Hematopoietic multipotent progenitor cell treated with erythropoietin and hydrocortisone succinate and interleukin-3 and kit ligand, for 6 days (in vitro differentiated cells): ENCODE measurements around the gene OR4D5.

ENCODE experiments used
- DNase-seq: peaks from one replicate; pipeline ENCODE4 v3.0.0-alpha.2; 2015

The OR4D5 gene

DNA sequence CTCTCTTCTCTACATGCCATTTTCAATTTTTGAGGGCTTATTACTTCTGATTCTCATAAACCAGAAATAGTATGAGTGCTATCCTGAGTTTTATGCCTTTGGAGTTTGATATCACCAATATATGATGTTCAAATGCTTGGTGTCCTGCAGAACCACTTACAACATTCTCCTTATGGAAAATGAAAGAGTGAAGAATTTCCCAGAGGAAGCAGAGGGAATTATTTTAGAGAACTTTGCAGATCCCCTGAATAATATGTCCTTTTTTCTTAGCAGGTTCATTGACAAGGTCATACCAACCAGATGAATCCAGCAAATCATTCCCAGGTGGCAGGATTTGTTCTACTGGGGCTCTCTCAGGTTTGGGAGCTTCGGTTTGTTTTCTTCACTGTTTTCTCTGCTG lies at the start of gene OR4D5:
Gene OR4D5, plus strand, starts transcription at position 301 of the 400 bp plus-strand sequence. Its CDS starts 0 bp downstream, at position 301.
- DNase-seq, result no peak

DNA sequence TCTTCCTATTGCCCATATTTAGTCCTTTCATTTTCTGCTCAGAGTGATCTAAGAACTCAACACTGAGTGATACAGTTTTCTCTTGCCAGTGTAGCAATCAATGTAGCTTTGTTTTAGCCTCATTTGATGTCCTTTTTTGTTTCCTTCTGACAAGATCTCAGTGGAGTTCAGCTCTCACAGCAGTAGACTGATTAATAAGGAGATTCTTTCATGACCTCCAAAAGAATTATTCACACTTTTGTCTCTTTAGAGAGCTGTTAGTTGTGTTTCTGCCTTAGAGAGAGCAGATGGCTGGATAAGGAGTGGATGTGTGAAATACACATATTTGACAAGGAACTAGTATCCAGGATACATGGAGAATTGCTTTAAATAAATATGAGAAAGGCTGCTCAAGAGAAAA lies 47.4 kb upstream of the OR4D5 start:
- DNase-seq, result no peak

DNA sequence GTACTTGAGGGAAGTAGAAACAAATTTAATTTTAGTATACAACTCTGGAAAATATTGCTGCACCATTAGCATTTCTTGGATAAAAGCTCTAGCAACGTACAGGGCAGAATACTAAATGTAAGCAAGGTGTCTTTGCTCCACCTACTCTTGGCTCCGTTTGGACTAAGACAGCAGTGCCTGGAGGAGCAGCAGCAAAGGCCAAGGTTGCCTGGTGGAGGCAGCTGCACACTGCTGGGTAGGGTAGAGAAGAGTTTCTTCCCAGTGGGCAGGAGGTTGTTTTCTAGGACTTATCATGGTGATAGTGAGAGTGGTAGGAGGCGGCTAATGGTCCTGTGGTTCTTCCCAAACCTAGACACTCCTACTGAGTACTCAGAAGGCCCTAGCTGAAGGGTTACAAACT lies 39.6 kb upstream of the OR4D5 start:
- no peak for DNase-seq

DNA sequence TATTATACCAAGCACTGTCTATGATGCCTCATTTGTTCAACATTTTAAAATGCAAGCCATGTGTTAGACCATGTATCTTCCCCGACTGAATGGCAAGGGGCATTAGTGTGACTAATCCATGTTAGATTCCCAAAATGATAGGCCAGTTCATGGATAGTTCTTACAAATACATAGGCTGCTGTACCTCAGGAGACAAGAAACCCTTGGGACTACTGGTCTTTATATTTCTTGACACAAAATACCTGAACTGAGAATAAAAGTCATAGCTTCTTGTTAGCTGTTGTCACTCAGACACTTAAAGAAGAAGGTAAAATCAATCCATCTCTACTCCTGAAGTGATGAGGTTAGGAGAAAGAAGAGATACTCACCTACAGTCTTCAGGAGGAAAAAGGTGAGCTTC lies 37.5 kb upstream of the OR4D5 start, which contains the start of gene OR8D4:
Gene OR8D4, plus strand, starts transcription at position 301 of the 400 bp plus-strand sequence. CDS start 4,265 bp downstream, outside the sequence.
- no peak for DNase-seq

DNA sequence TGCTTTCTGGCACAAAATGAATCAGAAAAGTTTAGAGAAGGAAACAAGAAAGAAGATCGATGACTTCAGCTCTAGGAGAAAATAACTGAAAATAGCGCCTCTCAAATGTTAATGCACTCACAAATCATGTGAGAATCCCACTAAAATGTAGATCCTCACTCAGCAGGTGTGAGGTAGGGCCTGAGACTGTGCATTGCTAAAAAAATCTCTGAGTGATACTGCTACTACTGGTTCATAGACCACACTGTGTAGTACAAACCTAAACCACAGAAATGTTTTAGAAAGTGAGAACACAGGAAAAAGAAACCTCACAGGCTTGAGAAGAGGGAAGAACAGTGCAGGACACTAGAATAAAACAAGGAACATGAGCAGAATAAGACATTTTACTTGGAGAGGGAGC lies 35.5 kb upstream of the OR4D5 start:
- DNase-seq, result no peak

DNA sequence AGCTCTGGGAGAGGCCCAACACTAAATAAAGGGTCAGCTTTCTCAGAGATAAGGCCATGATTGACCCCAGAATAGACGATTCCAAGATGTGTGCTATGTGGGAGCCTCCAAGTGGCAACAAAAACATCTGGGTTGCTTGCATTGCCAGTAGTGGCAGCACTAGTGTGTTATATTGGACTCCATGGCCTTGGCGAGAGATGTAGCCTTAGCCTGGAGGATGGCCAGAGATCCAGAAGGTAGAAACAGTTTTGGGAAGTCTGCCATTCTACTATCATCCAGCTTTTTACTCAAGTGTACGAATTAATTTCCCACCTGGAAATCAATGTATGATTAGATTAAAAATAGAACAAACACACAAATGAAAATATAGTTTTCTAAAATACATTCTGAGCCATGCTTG lies 34.5 kb upstream of the OR4D5 start:
- DNase-seq, result no peak

DNA sequence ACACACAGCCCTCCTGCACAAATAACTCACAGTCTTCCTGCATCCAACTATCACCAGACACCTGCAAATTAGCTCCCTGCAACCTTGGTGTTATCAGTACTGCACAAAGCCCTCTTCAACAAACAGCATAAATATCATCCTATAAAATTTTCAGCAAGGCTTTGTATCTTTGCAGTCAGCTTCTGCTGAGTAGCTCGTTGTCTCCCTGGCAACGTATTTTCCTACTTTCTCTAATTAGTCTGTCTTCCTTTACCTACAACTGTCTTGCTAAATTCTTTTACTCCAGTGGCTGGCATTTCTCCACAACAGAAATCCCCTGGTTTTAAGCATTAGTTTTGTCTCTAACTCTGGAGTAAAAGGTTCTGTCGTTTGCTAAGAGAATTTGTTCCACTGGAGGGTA lies 33.6 kb upstream of the OR4D5 start:
- DNase-seq, result no peak

DNA sequence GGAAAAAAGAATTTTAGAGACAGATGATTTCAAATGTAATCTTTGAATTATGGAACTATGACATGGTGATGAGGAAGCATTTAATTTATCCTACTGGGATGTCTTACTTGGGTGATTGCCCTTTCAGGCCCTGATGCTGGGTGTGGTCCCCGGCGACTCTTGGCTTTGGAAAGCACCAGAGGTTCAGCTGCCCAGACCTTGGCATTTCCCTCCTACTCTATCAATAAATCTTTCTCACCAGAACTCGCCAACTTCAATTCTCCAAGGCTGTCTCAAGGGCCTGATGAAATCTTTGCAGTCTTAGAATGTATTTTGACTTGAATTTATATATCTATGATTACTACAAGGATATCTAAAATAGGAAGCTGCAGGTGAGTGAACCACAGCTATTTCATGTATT lies 18.5 kb upstream of the OR4D5 start:
- DNase-seq, result no peak

DNA sequence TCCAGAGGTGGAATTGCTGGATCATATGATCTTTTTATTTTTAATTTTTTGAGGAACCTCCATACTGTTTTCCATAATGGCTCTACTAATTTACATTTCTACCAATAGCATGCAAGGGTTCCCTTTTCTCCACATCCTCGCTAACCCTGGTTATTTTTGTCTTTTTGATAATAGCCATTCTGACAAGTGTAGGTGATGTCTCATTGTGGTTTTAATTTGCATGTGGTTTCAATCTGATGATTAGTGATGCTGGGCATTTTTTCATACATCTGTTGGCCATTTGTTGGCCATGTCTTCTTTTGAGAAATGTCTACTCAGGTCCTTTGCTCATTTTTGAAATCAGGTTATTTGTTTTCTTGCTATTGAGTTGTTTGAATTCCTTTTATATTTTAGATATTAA lies 15.4 kb upstream of the OR4D5 start:
- DNase-seq, result no peak

DNA sequence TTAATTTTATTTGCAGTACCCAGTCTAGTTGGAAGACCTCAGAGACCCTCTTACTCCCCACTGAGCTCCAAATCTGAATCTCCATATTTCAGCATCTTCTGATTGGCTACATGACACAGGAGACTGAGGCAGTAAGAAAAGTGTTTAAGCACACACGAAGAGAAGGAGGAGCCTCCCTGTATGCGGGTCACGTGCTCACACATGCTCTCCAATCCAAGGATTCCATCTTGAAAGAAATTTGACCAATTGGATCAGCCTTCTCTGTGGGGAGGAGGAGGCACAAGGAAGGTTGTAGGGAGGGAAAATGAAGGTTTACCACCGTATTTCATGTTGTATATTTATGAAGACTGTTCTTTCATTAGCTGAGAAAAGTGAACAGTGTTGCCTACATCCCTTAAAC lies 3.0 kb downstream of the OR4D5 start:
- DNase-seq, result no peak

DNA sequence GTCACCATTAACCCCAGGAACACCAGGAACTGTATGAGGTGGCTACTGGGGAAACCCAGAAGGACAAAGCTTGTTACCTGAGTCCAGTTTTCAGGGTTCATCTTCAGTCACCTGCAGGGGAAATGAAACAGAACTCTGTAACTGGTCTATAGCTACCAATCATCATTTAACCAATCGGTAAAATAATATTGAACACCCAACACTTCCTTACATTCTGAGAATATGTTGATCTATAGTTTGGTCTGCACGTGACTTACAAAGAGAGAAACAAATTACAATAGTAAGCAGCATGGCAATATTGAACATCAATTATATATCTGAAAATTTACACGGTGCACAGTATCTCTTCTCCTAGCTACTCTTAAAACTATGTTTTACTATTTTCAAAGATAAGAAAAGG lies 4.3 kb downstream of the OR4D5 start, which contains the start of gene OR6T1:
Gene OR6T1, minus strand, starts transcription at position 101 of the 400 bp plus-strand sequence. Its CDS starts 0 bp downstream, at position 101.
- DNase-seq, result no peak

DNA sequence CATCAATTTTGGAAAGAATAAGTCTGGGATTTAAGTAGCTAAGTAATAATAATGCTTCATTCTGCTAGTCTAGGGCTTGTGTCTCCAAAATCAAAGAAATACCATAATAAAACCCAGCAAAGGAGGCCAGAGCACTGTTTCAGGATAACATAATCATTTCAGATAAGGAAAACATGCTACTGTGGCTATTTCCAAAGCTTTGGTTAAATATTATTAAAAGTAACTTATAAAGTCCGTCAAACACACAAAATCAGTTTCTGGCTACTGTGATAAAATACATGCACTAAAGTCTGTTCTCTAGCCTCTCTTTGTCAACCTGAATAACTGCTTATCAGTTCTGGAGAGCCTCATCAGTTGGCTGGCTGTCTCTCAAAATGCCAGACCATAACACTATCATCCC lies 5.7 kb downstream of the OR4D5 start:
- DNase-seq, result no peak

DNA sequence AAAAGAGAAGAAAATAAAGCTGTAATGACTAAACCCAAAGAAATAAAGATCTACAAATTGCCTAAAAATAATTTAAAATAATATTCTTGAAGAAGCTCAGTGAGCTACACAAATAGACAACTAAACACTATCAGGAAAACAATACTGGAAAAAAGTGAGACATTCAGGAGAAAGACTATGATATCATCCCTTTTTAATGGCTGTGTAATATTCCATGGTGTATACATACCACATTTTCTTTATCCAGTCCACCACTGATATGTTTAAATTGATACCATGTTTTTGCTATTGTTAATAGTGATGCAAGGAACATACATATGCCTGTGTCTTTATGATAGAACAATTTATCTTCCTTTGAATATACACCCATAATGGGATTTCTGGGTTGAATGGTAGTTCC lies 17.3 kb downstream of the OR4D5 start:
- DNase-seq, result no peak

DNA sequence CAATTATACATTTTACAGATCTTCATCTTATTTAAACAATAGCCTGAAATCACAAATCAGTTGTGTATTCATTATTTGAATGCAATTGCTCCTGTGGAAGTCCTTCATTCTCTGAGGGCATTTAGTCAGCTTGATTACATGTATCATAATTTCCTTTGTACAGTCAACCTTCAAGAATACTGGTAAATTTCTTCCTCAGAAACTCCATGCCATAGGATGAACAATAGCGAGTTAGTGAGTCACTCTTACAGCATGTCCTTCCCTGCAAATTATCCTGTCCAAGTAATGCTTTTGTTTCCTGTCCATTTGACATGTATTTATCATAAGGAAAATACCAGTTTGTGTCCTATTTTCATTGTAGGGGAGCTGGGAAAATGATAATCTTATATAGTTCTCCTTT lies 34.4 kb downstream of the OR4D5 start:
- no peak for DNase-seq

DNA sequence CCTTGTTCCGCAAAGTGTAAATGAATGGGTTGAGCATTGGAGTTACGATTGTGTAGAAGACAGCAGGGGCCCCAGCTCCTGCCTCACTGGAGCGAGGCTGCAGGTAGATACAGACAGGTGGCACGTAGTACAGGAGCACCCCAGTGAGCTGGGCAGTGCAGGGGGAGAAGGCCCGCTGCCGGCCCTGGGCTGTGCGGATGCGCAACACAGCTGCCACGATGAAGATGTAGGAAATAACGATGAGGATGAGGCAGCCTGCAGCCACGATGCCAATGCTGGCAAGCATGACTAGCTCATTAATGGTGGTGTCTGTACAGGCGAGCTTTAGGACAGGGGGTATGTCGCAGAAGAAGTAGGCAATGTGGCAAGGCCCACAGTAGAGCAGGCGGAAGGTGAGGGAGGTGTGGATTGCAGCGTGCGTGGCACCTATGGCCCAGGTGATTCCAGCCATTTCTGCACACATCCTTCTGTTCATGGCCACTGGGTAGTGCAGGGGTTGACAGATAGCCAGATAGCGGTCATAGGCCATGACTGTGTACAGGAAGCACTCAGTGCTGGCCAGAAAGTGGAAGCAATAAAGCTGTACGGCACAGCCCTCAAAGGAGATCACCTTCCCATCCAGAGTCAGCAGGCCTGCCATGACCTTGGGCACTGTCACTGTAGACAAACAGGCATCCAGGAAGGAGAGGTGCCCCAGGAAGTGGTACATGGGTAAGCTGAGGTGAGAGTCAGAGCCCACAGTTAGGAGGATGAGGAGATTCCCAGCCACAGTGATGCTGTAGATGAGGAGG lies 37.5 kb downstream of the OR4D5 start:
- DNase-seq, result no peak

DNA sequence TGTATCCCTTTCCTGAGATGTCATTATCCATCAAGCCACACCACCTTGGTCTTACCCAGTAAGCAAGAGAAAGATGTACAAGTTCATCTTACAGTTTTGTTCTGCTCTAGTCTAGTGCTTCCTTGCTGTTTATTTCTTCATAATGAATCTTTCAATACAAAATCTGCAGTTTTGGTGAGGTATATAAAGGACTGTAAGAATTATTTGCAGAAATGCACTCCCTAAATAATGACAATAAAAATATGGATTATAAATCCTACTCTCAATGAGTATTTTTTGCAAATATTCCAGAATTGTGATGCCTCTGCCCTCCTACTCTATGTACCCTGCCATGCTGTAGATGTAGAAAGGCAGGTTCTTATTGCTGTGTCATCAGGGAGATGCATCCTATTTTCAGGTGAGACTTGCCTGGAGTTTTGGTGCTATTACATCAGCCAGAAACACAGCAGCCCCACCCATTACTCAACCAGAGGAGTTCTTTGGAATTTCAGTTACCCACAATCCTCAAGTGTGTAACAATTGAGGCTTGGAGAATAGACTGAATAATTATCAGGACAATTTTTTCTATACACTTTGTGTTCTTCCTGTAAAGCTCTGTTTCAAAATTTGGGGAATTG lies 38.4 kb downstream of the OR4D5 start, which contains the start of gene OR10S1:
Gene OR10S1, minus strand, starts transcription at position 51 of the 617 bp plus-strand sequence. CDS start 117 bp downstream, outside the sequence.
- DNase-seq, result no peak

DNA sequence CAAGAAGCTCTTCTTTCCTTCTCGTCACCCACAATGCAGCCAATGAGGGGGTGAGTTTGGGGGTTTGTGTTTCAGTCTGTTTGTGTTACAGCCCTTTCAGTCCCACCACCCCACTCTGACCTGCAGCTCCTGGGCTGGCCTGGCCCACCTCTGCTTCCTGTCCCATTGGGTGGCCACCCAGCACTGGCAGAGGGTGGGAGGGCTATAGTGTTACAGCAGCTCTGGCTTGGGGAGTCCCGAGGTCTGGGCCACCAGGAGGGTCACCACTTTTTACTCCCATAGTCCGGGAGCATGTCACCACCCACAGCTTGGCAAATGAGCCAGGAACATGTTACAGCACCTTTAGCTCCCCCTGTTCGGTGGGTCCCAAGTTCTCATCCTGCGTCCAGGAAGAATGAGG lies 39.9 kb downstream of the OR4D5 start:
- no peak for DNase-seq
